ENCODE measurements around the gene FBXO3.
"Not testable (repeated sequence)": the region's sequence is repeated elsewhere in the genome, so short reads cannot be mapped to it uniquely, and the experiment has no call there.

FBXO3 gene

GRCh38 chr11:33773987-33774735 is at the start of gene FBXO3:
Gene FBXO3 (minus strand): TSS chr11:33774520. CDS start chr11:33774497, 23 bp downstream.
- DNase-seq, result peak; percentile 89

GRCh38 chr11:33822981-33823380 is 48.7 kb upstream of the FBXO3 start:
- not testable (repeated sequence) for DNase-seq

- no peak for DNase-seq
Measured at GRCh38 chr11:33819278-33820035, 45.1 kb upstream of the FBXO3 start.

GRCh38 chr11:33808228-33808828 is 34.0 kb upstream of the FBXO3 start:
- peak; percentile 69 for DNase-seq

GRCh38 chr11:33804471-33804870 is 30.2 kb upstream of the FBXO3 start:
- no peak for DNase-seq

GRCh38 chr11:33802194-33802950 is 28.1 kb upstream of the FBXO3 start:
- no peak for DNase-seq

GRCh38 chr11:33801821-33802193 is 27.5 kb upstream of the FBXO3 start:
- no peak for DNase-seq

- DNase-seq, result no peak
Measured at GRCh38 chr11:33797879-33798278, 23.6 kb upstream of the FBXO3 start.

- DNase-seq, result no peak
Measured at GRCh38 chr11:33790040-33790439, 15.7 kb upstream of the FBXO3 start.

GRCh38 chr11:33788095-33788494 is 13.8 kb upstream of the FBXO3 start:
- DNase-seq, result not testable (repeated sequence)

GRCh38 chr11:33787076-33787475 is 12.8 kb upstream of the FBXO3 start:
- no peak for DNase-seq

GRCh38 chr11:33785609-33786008 is 11.3 kb upstream of the FBXO3 start:
- no peak for DNase-seq

GRCh38 chr11:33779849-33780528 is 5.7 kb upstream of the FBXO3 start:
- DNase-seq, result no peak

- DNase-seq, result no peak
Measured at GRCh38 chr11:33778675-33779074, 4.4 kb upstream of the FBXO3 start.

- DNase-seq, result no peak
Measured at GRCh38 chr11:33777906-33778305, 3.6 kb upstream of the FBXO3 start.

GRCh38 chr11:33775832-33776470 is 1.6 kb upstream of the FBXO3 start:
- no peak for DNase-seq

- no peak for DNase-seq
Measured at GRCh38 chr11:33775467-33775807, 1.1 kb upstream of the FBXO3 start.

- DNase-seq, result no peak
Measured at GRCh38 chr11:33774736-33775466, 581 bp upstream of the FBXO3 start.

- no peak for DNase-seq
Measured at GRCh38 chr11:33773404-33773986, 825 bp downstream of the FBXO3 start.

- DNase-seq, result no peak
Measured at GRCh38 chr11:33772870-33773269, 1.4 kb downstream of the FBXO3 start.

GRCh38 chr11:33772300-33772699 is 2.0 kb downstream of the FBXO3 start:
- no peak for DNase-seq

Measured in CD4-positive, alpha-beta T cell treated with Interferon gamma for 1 hour (primary cell).